HG02610 (cell line): Measurements from ENCODE around the gene PRDM15.

ENCODE experiments used
- ATAC-seq: cut with Tn5 transposase; IDR thresholded peaks from one replicate; pipeline ENCODE4 v1.9.1; 2021; ENCODE audit warnings: mild to moderate bottlenecking, moderate library complexity; ENCODE audit not compliant: unreplicated experiment

Gene PRDM15

GRCh38 chr21:41767606-41768436 is 111.3 kb downstream of the PRDM15 start:
- ATAC-seq = no peak

- ATAC-seq = peak; percentile 39
Observed at GRCh38 chr21:41766883-41767605, 112.1 kb downstream of the PRDM15 start, which contains the start of gene RIPK4. RIPK4 (minus strand) TSS chr21:41767052; CDS start chr21:41767041, 11 bp downstream.

- no peak for ATAC-seq
Observed at GRCh38 chr21:41765973-41766882, 112.9 kb downstream of the PRDM15 start.

- no peak for ATAC-seq
Observed at GRCh38 chr21:41765420-41765821, 113.7 kb downstream of the PRDM15 start.

- ATAC-seq = no peak
Observed at GRCh38 chr21:41764558-41765419, 114.4 kb downstream of the PRDM15 start.

GRCh38 chr21:41763996-41764395 is 115.1 kb downstream of the PRDM15 start:
- no peak for ATAC-seq

- ATAC-seq = no peak
Observed at GRCh38 chr21:41763398-41763931, 115.7 kb downstream of the PRDM15 start.

- no peak for ATAC-seq
Observed at GRCh38 chr21:41762753-41763152, 116.4 kb downstream of the PRDM15 start.

GRCh38 chr21:41761934-41762635 is 117.1 kb downstream of the PRDM15 start:
- ATAC-seq = no peak

GRCh38 chr21:41761211-41761933 is 117.8 kb downstream of the PRDM15 start:
- no peak for ATAC-seq

- ATAC-seq = no peak
Observed at GRCh38 chr21:41760411-41760810, 118.7 kb downstream of the PRDM15 start.

GRCh38 chr21:41759926-41760325 is 119.2 kb downstream of the PRDM15 start:
- no peak for ATAC-seq

- no peak for ATAC-seq
Observed at GRCh38 chr21:41759214-41759840, 119.8 kb downstream of the PRDM15 start.

- no peak for ATAC-seq
Observed at GRCh38 chr21:41758550-41758949, 120.6 kb downstream of the PRDM15 start.

GRCh38 chr21:41755934-41756773 is 123.0 kb downstream of the PRDM15 start:
- ATAC-seq = no peak

- ATAC-seq = no peak
Observed at GRCh38 chr21:41755258-41755933, 123.7 kb downstream of the PRDM15 start.

- no peak for ATAC-seq
Observed at GRCh38 chr21:41754479-41754891, 124.7 kb downstream of the PRDM15 start.
